ENCODE measurements around the gene VSIG10L.

The VSIG10L gene

GRCh38 chr19:51285682-51286081 lies 56.3 kb downstream of the VSIG10L start:
- Histone ChIP-seq H3K36me3 (ENCODE audit: control insufficient read depth in 2 of 2, insufficient read depth in 2 of 2, low read length in 2 of 2) (no peaks in the 10 kb centered on the region), H3K9ac (ENCODE audit: low read length in 2 of 2) (no peak overlapping the region), H3K27me3 (ENCODE audit: control insufficient read depth in 1 of 2, insufficient read depth in 2 of 2, low read length in 2 of 2) (no peaks in the 10 kb centered on the region), H3K9me3 (ENCODE audit: control insufficient read depth in 2 of 2, low read length in 2 of 2) (peaks cover 0 to 7% of the 10 kb centered on the region in 2 donors), H3K4me3 (ENCODE audit: low read length in 2 of 2) (no peak overlapping the region), H3K27ac (ENCODE audit: low read length) (no peak overlapping the region), H3K4me1 (ENCODE audit: control insufficient read depth, insufficient read depth, low read length) (no peaks in the 10 kb centered on the region)

GRCh38 chr19:51282335-51282734 lies 59.6 kb downstream of the VSIG10L start:
- Histone ChIP-seq H3K36me3 (ENCODE audit: control insufficient read depth in 2 of 2, insufficient read depth in 2 of 2, low read length in 2 of 2) (no peaks in the 10 kb centered on the region), H3K4me3 (ENCODE audit: low read length in 2 of 2) (no peak overlapping the region), H3K4me1 (ENCODE audit: control insufficient read depth, insufficient read depth, low read length) (no peaks in the 10 kb centered on the region), H3K9ac (ENCODE audit: low read length in 2 of 2) (no peak overlapping the region), H3K27ac (ENCODE audit: low read length) (no peak overlapping the region), H3K9me3 (ENCODE audit: control insufficient read depth in 2 of 2, low read length in 2 of 2) (peaks cover 0 to 3% of the 10 kb centered on the region in 2 donors), H3K27me3 (ENCODE audit: control insufficient read depth in 1 of 2, insufficient read depth in 2 of 2, low read length in 2 of 2) (peaks cover 0 to 3% of the 10 kb centered on the region in 2 donors)
